Bronchial epithelial cell (primary cell): ENCODE data around the gene ITIH3. TPM values are rescaled to one million over a fixed set of nuclear protein-coding genes. Genes with fewer than 3 reads are reported as not detected.
"Not testable (repeated sequence)": the region's sequence is repeated elsewhere in the genome, so short reads cannot be mapped to it uniquely, and the experiment has no call there.

ENCODE experiments used
- DNase-seq: peaks from one replicate; pipeline ENCODE4 v3.0.0-alpha.2; 2010; ENCODE audit warnings: low read depth
- FAIRE-seq: peaks from 2 replicates; lab custom pipeline; 2011; peaks lifted over from hg19 to GRCh38; lab: Jason Lieb, UNC
- H3K27me3 ChIP-seq: 2 replicates; pipeline ENCODE4 v1.5.1; 2011; ENCODE audit warnings: low read length; ENCODE audit not compliant: control insufficient read depth, insufficient read depth
- H3K36me3 ChIP-seq: 2 replicates; pipeline ENCODE4 v1.5.1; 2011; ENCODE audit warnings: low read length; ENCODE audit not compliant: control insufficient read depth, insufficient read depth
- H3K4me3 ChIP-seq: 2 replicates; pipeline ENCODE4 v1.5.1; 2011; ENCODE audit warnings: mild to moderate bottlenecking, low read depth, low read length, control low read depth
- CTCF ChIP-seq: IDR thresholded peaks from 2 replicates; pipeline ENCODE4 v1.5.1; 2011; ENCODE audit warnings: mild to moderate bottlenecking, moderate library complexity, low read length, control low read depth, inconsistent platforms; ENCODE audit not compliant: insufficient read depth, severe bottlenecking
- total RNA-seq: library from RNA; depleted of rRNA; stranded (reverse); fragments of >200 nt; gene quantifications from 2 replicates; pipeline ENCODE4 v1.2.1, GENCODE V29; 2014

ITIH3 gene
- total RNA-seq, 1 donor from 2014 or later = not detected

GRCh38 chr3:52774066-52774713 is 20.4 kb upstream of the ITIH3 start:
- no peak overlapping the region for H3K4me3 ChIP-seq
- no peak for FAIRE-seq
- no peaks in the 10 kb centered on the region for H3K27me3 ChIP-seq
- TF ChIP-seq CTCF = no peak
- no peaks in the 10 kb centered on the region for H3K36me3 ChIP-seq
- no peak for DNase-seq

GRCh38 chr3:52774901-52775864 is 19.4 kb upstream of the ITIH3 start:
- no peak overlapping the region for H3K4me3 ChIP-seq
- H3K27me3 ChIP-seq = no peaks in the 10 kb centered on the region
- DNase-seq (no peak), FAIRE-seq (no peak)
- TF ChIP-seq CTCF = no peak
- H3K36me3 ChIP-seq = no peaks in the 10 kb centered on the region

- Histone ChIP-seq H3K27me3 (no peaks in the 10 kb centered on the region), H3K36me3 (no peaks in the 10 kb centered on the region), H3K4me3 (no peak overlapping the region)
- TF ChIP-seq CTCF = no peak
- DNase-seq (no peak), FAIRE-seq (no peak)
These were observed 18.7 kb upstream of the ITIH3 start for GRCh38 chr3:52775877-52776276.

- H3K27me3 ChIP-seq, H3K36me3 ChIP-seq, FAIRE-seq, DNase-seq, H3K4me3 ChIP-seq: not testable (repeated sequence)
These were observed 18.1 kb upstream of the ITIH3 start for GRCh38 chr3:52776486-52776885.

- FAIRE-seq = no peak
- TF ChIP-seq CTCF = no peak
- no peaks in the 10 kb centered on the region for H3K36me3 ChIP-seq
- no peak within 1 kb of the TSS for H3K4me3 ChIP-seq
- DNase-seq = no peak
- H3K27me3 ChIP-seq = peaks cover 5% of the 10 kb centered on the region
These were observed 17.3 kb upstream of the ITIH3 start, which contains the start of gene ITIH1 for GRCh38 chr3:52777127-52777958. ITIH1 (plus strand) TSS chr3:52777599; CDS start chr3:52777616, 17 bp downstream.
